K562 (cell line): ENCODE measurements around the gene VSIG10. TPM values are rescaled to one million over a fixed set of nuclear protein-coding genes. Genes with fewer than 3 reads are reported as not detected.

ENCODE experiments used
- ATF1 ChIP-seq, 2 experiments: fragments of 450-650 bp in 1 of 2; IDR thresholded peaks; 2 replicates each; pipeline ENCODE4 v1.6.1; 2016; ENCODE audit warnings: missing compliant biosample characterization in 1 of 2, missing genetic modification characterization in 1 of 2
- C11orf30 ChIP-seq: fragments of 450-650 bp; IDR thresholded peaks from 2 replicates; pipeline ENCODE4 v1.6.1; 2016; ENCODE audit warnings: low read depth, mild to moderate bottlenecking
- CSDE1 ChIP-seq, 2 experiments: fragments of 450-650 bp; IDR thresholded peaks; 2 replicates each; pipeline ENCODE4 v1.6.1; 2016; ENCODE audit warnings: mild to moderate bottlenecking in 1 of 2
- CTBP1 ChIP-seq: fragments of 450-650 bp; IDR thresholded peaks from 2 replicates; pipeline ENCODE4 v1.6.1; 2016; ENCODE audit warnings: borderline replicate concordance
- NBN ChIP-seq: fragments of 450-650 bp; IDR thresholded peaks from 2 replicates; pipeline ENCODE4 v1.6.1; 2016; ENCODE audit warnings: low read depth, mild to moderate bottlenecking
- NFIC ChIP-seq: fragments of 450-650 bp; IDR thresholded peaks from 2 replicates; pipeline ENCODE4 v1.6.1; 2017; ENCODE audit warnings: mild to moderate bottlenecking, inconsistent platforms
- NR2C1 ChIP-seq, 2 experiments: fragments of 450-650 bp; IDR thresholded peaks; 2 replicates each; pipeline ENCODE4 v1.6.1; 2017; ENCODE audit warnings: mild to moderate bottlenecking in 2 of 2, antibody characterized with exemption in 1 of 2, inconsistent platforms in 1 of 2, missing compliant biosample characterization in 1 of 2, missing genetic modification characterization in 1 of 2
- RFX5 ChIP-seq: IDR thresholded peaks from 2 replicates; pipeline ENCODE4 v1.6.1; 2011; ENCODE audit warnings: low read depth, mild to moderate bottlenecking, improper control_type of control experiment, low read length
- ZFX ChIP-seq: sonication (generic); formaldehyde crosslinking; IDR thresholded peaks from 2 replicates; pipeline ENCODE4 v1.8.0; 2022; ENCODE audit warnings: mild to moderate bottlenecking, missing genetic modification reagents, moderate library complexity
- ZNF175 ChIP-seq: fragments of 200-800 bp; sonication (Bioruptor generic); IDR thresholded peaks from 2 replicates; pipeline ENCODE4 v1.6.1; 2016; ENCODE audit warnings: low read depth, mild to moderate bottlenecking, missing genetic modification characterization, missing compliant biosample characterization
- ZNF324 ChIP-seq: fragments of 250-450 bp; sonication (Bioruptor Pico); IDR thresholded peaks from 2 replicates; pipeline ENCODE4 v1.4.0; 2020; ENCODE audit warnings: mild to moderate bottlenecking
- polyA plus RNA-seq, 8 experiments: library from polyadenylated mRNA; depleted of rRNA in 4 of 8; stranded (reverse) in 5 of 8; unstranded in 3 of 8; fragments of >200 nt; fragmentation: Nextera tagmentation in 2 of 8; fragmentation: Illumina TruSeq in 1 of 8; extraction: Ambion mirVana in 2 of 8; extraction: Trizol in 1 of 8; gene quantifications; 2 replicates each; pipeline versions ENCODE4 v1.2.1 to v1.2.3, GENCODE V29; 2011 to 2014; ENCODE audit warnings: inconsistent platforms in 1 of 8, missing spikeins in 1 of 8
- total RNA-seq, 7 experiments: library from RNA; depleted of rRNA in 6 of 7; stranded (reverse); fragments of >200 nt in 6 of 7; fragmentation: Illumina TruSeq in 2 of 7; extraction: Trizol in 2 of 7; gene quantifications; 2 replicates each; pipeline versions ENCODE4 v1.2.1 to v1.2.3, GENCODE V29; 2011 to 2021; ENCODE audit warnings: low replicate concordance in 1 of 7
- TF ChIP-seq, protein P1 (sequence below): sonication (generic); formaldehyde crosslinking; IDR thresholded peaks from 2 replicates; pipeline ENCODE4 v1.8.1; 2023; ENCODE audit warnings: missing genetic modification reagents, mild to moderate bottlenecking, borderline replicate concordance
- TF ChIP-seq, protein P2 (sequence below): fragments of 250-450 bp; sonication (Bioruptor Pico); IDR thresholded peaks from 2 replicates; pipeline ENCODE4 v1.8.0; 2021; ENCODE audit warnings: borderline replicate concordance, mild to moderate bottlenecking, moderate library complexity; ENCODE audit not compliant: poor library complexity, severe bottlenecking
- TF ChIP-seq, protein P3 (sequence below): fragments of 450-650 bp; IDR thresholded peaks from 2 replicates; pipeline ENCODE4 v1.7.1; 2018; ENCODE audit warnings: mild to moderate bottlenecking, low read depth; ENCODE audit not compliant: partially characterized antibody
- TF ChIP-seq, protein P4 (sequence below): fragments of 450-650 bp; formaldehyde crosslinking; IDR thresholded peaks from 2 replicates; pipeline ENCODE4 v1.4.0; 2020; ENCODE audit warnings: mild to moderate bottlenecking, moderate library complexity
- TF ChIP-seq, protein P5 (sequence below), 2 experiments: fragments of 250-450 bp in 1 of 2; fragments of 450-650 bp in 1 of 2; sonication (Bioruptor Pico) in 1 of 2; IDR thresholded peaks; 2 replicates each; pipeline versions ENCODE4 v1.6.1 to v1.8.0; 2016 to 2021; ENCODE audit warnings: mild to moderate bottlenecking in 2 of 2, moderate library complexity in 2 of 2, missing compliant biosample characterization in 1 of 2, missing genetic modification characterization in 1 of 2

The VSIG10 gene
- total and polyA plus RNA-seq, 9 of the 15 experiments (the other 6 are each of a cell fraction or from before 2014, with no cell fraction given) = 4.1 to 8.8 (median 4.7) TPM

DNA sequence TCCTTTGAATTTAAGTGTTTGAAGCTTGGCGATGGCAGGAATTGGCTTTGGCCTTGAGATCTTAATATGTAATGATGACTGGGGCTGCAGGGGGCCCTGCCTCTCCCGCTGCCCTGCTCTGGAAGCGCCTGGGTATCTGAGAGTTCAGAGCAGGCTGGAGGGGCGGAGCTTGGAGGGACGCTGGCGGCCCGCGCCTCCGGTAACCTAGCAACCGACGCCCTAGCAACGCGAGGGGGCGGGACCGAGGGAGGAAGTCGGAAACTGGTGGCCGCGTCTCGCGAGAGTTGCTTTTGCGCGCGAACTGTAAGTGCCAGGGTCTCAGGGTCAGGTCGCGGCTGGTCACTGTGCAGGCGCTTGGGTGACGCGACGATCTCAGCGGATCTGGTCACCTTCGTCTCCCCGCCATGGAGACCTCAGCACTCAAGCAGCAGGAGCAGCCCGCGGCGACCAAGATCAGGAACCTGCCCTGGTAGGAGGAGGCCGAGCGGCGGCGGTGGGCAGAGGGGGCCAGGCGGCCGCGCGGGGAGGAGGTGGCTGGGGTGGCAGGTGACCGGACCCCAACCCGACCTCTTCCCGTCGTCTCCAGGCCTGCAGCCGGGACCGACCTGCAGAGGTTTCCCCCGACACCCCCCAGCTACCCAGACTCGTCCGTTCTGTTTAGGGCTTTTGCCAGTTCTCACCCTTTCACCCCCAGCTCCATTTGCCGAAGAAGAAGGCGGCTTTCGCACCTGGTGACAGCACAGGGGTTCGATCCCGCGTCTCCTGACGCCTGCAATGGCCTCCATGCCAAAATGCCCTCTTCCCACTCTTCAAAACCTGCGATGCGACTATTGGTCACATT, 87.2 kb downstream of the VSIG10 start, which contains the start of gene RFC5 (continued):
- TF ChIP-seq NR2C1 (IDR thresholded peaks at IDR 0.05) (peak; percentile 77), NR2C1 (tag; IDR thresholded peaks at IDR 0.05) (peak; percentile 86), NBN (no peak), CTBP1 (peak; percentile 33; the same call in 1 of the 2 replicates), ZNF324 (CRISPR knock-in tag) (no peak), ZFX (CRISPR knock-in tag) (peak; percentile 42), C11orf30 (peak; percentile 76), CSDE1 (IDR thresholded peaks at IDR 0.05) (peak in 1 of 2 experiments; percentile 99; a peak in 2 of 4 replicates), RFX5 (no peak), NFIC (no peak), ATF1 (CRISPR knock-in tag; IDR thresholded peaks at IDR 0.05) (peak; percentile 54), ATF1 (tag; IDR thresholded peaks at IDR 0.05) (peak; percentile 79), ZNF175 (CRISPR knock-in tag) (no peak)
- TF ChIP-seq, protein P1, sequence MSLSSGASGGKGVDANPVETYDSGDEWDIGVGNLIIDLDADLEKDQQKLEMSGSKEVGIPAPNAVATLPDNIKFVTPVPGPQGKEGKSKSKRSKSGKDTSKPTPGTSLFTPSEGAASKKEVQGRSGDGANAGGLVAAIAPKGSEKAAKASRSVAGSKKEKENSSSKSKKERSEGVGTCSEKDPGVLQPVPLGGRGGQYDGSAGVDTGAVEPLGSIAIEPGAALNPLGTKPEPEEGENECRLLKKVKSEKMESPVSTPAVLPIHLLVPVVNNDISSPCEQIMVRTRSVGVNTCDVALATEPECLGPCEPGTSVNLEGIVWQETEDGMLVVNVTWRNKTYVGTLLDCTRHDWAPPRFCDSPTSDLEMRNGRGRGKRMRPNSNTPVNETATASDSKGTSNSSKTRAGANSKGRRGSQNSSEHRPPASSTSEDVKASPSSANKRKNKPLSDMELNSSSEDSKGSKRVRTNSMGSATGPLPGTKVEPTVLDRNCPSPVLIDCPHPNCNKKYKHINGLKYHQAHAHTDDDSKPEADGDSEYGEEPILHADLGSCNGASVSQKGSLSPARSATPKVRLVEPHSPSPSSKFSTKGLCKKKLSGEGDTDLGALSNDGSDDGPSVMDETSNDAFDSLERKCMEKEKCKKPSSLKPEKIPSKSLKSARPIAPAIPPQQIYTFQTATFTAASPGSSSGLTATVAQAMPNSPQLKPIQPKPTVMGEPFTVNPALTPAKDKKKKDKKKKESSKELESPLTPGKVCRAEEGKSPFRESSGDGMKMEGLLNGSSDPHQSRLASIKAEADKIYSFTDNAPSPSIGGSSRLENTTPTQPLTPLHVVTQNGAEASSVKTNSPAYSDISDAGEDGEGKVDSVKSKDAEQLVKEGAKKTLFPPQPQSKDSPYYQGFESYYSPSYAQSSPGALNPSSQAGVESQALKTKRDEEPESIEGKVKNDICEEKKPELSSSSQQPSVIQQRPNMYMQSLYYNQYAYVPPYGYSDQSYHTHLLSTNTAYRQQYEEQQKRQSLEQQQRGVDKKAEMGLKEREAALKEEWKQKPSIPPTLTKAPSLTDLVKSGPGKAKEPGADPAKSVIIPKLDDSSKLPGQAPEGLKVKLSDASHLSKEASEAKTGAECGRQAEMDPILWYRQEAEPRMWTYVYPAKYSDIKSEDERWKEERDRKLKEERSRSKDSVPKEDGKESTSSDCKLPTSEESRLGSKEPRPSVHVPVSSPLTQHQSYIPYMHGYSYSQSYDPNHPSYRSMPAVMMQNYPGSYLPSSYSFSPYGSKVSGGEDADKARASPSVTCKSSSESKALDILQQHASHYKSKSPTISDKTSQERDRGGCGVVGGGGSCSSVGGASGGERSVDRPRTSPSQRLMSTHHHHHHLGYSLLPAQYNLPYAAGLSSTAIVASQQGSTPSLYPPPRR (CRISPR knock-in tag) = no peak
- TF ChIP-seq, protein P2, sequence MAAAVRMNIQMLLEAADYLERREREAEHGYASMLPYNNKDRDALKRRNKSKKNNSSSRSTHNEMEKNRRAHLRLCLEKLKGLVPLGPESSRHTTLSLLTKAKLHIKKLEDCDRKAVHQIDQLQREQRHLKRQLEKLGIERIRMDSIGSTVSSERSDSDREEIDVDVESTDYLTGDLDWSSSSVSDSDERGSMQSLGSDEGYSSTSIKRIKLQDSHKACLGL = no peak
- TF ChIP-seq, protein P3, sequence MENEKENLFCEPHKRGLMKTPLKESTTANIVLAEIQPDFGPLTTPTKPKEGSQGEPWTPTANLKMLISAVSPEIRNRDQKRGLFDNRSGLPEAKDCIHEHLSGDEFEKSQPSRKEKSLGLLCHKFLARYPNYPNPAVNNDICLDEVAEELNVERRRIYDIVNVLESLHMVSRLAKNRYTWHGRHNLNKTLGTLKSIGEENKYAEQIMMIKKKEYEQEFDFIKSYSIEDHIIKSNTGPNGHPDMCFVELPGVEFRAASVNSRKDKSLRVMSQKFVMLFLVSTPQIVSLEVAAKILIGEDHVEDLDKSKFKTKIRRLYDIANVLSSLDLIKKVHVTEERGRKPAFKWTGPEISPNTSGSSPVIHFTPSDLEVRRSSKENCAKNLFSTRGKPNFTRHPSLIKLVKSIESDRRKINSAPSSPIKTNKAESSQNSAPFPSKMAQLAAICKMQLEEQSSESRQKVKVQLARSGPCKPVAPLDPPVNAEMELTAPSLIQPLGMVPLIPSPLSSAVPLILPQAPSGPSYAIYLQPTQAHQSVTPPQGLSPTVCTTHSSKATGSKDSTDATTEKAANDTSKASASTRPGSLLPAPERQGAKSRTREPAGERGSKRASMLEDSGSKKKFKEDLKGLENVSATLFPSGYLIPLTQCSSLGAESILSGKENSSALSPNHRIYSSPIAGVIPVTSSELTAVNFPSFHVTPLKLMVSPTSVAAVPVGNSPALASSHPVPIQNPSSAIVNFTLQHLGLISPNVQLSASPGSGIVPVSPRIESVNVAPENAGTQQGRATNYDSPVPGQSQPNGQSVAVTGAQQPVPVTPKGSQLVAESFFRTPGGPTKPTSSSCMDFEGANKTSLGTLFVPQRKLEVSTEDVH = peak; percentile 89
- TF ChIP-seq, protein P4, sequence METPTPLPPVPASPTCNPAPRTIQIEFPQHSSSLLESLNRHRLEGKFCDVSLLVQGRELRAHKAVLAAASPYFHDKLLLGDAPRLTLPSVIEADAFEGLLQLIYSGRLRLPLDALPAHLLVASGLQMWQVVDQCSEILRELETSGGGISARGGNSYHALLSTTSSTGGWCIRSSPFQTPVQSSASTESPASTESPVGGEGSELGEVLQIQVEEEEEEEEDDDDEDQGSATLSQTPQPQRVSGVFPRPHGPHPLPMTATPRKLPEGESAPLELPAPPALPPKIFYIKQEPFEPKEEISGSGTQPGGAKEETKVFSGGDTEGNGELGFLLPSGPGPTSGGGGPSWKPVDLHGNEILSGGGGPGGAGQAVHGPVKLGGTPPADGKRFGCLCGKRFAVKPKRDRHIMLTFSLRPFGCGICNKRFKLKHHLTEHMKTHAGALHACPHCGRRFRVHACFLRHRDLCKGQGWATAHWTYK (CRISPR knock-in tag) = peak; percentile 56; the same call in 1 of the 2 replicates
- TF ChIP-seq, protein P5, sequence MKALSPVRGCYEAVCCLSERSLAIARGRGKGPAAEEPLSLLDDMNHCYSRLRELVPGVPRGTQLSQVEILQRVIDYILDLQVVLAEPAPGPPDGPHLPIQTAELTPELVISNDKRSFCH (CRISPR knock-in tag; IDR thresholded peaks at IDR 0.05) = no peak
- TF ChIP-seq, protein P5 (tag; IDR thresholded peaks at IDR 0.05) = peak; percentile 83
